ENCODE measurements around the gene ADARB2.

DNA sequence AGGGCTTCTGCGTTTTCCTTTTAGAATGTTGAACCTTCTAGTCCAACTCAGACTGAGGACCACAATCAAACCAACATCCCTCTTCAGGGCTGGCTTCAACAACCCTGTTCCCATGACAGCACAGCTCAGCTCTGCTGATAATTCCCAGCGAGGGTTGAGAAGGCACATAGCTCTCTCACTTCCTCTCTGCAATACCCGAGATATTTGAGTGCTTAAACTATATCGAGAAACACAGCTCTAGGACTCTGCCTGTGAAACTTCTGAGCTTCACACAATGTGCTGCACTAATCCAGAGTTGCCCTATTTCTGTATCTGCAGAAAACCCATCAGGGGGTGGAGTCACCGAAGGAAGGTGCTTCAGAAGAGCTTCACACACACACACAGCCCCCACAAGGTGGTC lies 1.6 kb upstream of the ADARB2 start:
- TF ChIP-seq TAF1 (conservative IDR thresholded peaks at IDR 0.05) (no peak), CTCF (IDR thresholded peaks at IDR 0.05; ENCODE audit: low read depth, low read length, missing input control) (no peak), MAX (IDR thresholded peaks at IDR 0.05) (no peak), HNF4G (IDR thresholded peaks at IDR 0.05) (no peak), YY1 (IDR thresholded peaks at IDR 0.05) (no peak), EGR1 (IDR thresholded peaks at IDR 0.05; ENCODE audit: low read depth in 2 of 2) (no peak), FOXA2 (IDR thresholded peaks at IDR 0.05) (no peak)
- TF ChIP-seq, protein P1, sequence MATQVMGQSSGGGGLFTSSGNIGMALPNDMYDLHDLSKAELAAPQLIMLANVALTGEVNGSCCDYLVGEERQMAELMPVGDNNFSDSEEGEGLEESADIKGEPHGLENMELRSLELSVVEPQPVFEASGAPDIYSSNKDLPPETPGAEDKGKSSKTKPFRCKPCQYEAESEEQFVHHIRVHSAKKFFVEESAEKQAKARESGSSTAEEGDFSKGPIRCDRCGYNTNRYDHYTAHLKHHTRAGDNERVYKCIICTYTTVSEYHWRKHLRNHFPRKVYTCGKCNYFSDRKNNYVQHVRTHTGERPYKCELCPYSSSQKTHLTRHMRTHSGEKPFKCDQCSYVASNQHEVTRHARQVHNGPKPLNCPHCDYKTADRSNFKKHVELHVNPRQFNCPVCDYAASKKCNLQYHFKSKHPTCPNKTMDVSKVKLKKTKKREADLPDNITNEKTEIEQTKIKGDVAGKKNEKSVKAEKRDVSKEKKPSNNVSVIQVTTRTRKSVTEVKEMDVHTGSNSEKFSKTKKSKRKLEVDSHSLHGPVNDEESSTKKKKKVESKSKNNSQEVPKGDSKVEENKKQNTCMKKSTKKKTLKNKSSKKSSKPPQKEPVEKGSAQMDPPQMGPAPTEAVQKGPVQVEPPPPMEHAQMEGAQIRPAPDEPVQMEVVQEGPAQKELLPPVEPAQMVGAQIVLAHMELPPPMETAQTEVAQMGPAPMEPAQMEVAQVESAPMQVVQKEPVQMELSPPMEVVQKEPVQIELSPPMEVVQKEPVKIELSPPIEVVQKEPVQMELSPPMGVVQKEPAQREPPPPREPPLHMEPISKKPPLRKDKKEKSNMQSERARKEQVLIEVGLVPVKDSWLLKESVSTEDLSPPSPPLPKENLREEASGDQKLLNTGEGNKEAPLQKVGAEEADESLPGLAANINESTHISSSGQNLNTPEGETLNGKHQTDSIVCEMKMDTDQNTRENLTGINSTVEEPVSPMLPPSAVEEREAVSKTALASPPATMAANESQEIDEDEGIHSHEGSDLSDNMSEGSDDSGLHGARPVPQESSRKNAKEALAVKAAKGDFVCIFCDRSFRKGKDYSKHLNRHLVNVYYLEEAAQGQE (IDR thresholded peaks at IDR 0.05): no peak
- TF ChIP-seq, protein P2, sequence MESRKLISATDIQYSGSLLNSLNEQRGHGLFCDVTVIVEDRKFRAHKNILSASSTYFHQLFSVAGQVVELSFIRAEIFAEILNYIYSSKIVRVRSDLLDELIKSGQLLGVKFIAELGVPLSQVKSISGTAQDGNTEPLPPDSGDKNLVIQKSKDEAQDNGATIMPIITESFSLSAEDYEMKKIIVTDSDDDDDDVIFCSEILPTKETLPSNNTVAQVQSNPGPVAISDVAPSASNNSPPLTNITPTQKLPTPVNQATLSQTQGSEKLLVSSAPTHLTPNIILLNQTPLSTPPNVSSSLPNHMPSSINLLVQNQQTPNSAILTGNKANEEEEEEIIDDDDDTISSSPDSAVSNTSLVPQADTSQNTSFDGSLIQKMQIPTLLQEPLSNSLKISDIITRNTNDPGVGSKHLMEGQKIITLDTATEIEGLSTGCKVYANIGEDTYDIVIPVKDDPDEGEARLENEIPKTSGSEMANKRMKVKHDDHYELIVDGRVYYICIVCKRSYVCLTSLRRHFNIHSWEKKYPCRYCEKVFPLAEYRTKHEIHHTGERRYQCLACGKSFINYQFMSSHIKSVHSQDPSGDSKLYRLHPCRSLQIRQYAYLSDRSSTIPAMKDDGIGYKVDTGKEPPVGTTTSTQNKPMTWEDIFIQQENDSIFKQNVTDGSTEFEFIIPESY (IDR thresholded peaks at IDR 0.05): no peak
